Spinal cord (tissue), 10 donors: ENCODE measurements around the gene PFDN6. TPM values are rescaled to one million over a fixed set of nuclear protein-coding genes. Genes with fewer than 3 reads are reported as not detected.

ENCODE experiments used
- DNase-seq, 6 donors: peaks; one replicate each; pipeline versions ENCODE4 v3.0.0 to v3.0.0-alpha.2; 2013 to 2015; ENCODE audit warnings: low spot score in 6 of 6, low read depth in 4 of 6
- H3K27ac ChIP-seq: one replicate; pipeline ENCODE4 v1.5.1; 2013; ENCODE audit warnings: low read depth, low read length, control low read depth
- H3K27me3 ChIP-seq: one replicate; pipeline ENCODE4 v1.6.1; 2013; ENCODE audit warnings: low read length; ENCODE audit not compliant: control insufficient read depth, insufficient read depth
- H3K36me3 ChIP-seq: one replicate; pipeline ENCODE4 v1.6.1; 2013; ENCODE audit warnings: low read length; ENCODE audit not compliant: control insufficient read depth, insufficient read depth
- H3K4me1 ChIP-seq: one replicate; pipeline ENCODE4 v1.6.1; 2013; ENCODE audit warnings: low read length; ENCODE audit not compliant: control insufficient read depth, insufficient read depth
- H3K4me3 ChIP-seq: one replicate; pipeline ENCODE4 v1.5.1; 2013; ENCODE audit warnings: low read depth, low read length, control low read depth
- H3K9me3 ChIP-seq: one replicate; pipeline ENCODE4 v1.6.1; 2013; ENCODE audit warnings: low read length; ENCODE audit not compliant: control insufficient read depth, insufficient read depth
- WGBS: methylation state at CpG from one replicate; pipeline ENCODE4 v1.1.5; 2013; ENCODE audit warnings: missing lambda C conversion rate; ENCODE audit not compliant: insufficient coverage; 5-methylcytosine and 5-hydroxymethylcytosine counted together
- polyA plus RNA-seq, 2 donors: library from polyadenylated mRNA; unstranded; fragments of 120-200 nt; gene quantifications; one replicate each; pipeline ENCODE4 v1.2.1, GENCODE V29; 2013; ENCODE audit not compliant: insufficient read length in 2 of 2
- total RNA-seq, 2 donors: library from RNA; depleted of rRNA in 1 of 2; stranded (reverse); fragments of 120-200 nt in 1 of 2; fragments of >200 nt in 1 of 2; gene quantifications; one replicate each; pipeline versions ENCODE4 v1.2.3 to v1.2.4, GENCODE V29; 2013 to 2014
- donor health status: healthy.

Gene PFDN6
- total and polyA plus RNA-seq, 4 donors: 30.4 to 80.2 (median 66.5) TPM

DNA sequence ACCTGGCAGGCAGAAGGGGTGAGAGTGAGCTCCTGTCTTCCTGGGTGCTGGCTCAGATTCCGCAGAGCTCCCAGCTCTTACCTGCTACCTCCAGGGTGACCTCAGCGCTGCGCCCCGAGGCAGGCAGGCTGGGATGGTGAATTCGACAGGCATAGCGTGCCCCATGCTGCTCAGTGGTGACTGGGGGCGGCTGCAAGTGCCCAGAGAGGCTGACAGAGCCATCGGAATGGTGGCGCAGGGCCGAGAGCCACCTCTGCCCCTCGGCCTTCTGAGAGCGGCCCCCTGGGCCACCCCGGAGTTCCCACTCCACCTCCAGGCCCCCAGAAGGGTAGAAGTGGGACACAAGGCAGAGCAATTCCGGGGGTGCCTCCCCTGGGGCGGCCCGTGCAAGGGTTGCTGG is 14.8 kb downstream of the PFDN6 start:
- WGBS: 90% methylated on average over 11 of the region's 16 CpGs
- Histone ChIP-seq H3K4me1 (peaks cover 17% of the 10 kb centered on the region), H3K27ac (no peak overlapping the region), H3K36me3 (peaks cover 28% of the 10 kb centered on the region), H3K27me3 (no peaks in the 10 kb centered on the region), H3K4me3 (no peak overlapping the region), H3K9me3 (no peaks in the 10 kb centered on the region)
- DNase-seq: no peak

GRCh38 chr6:33305052-33305451 is 15.7 kb downstream of the PFDN6 start:
- 86% methylated on average over 8 of the region's 8 CpGs for WGBS
- peaks cover 28% of the 10 kb centered on the region for H3K36me3 ChIP-seq
- H3K27ac ChIP-seq: no peak overlapping the region

DNA sequence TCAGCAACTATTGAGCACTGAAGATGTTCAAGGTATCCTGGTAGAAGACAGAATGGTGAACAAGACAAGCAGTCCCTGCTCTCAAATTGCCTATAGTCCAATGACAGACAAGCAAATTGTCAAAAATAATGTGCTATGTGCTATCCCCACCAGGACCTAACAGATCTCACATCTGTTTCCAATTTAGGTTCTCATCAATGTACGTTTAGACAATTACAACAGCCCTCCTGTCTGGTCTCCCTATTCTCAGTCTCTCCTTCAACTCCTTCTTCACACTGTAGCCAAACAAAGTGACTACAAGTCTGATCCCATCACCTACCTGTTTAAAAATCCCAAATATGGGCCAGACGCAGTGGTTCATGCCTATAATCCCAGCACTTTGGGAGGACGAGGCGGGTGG is 17.0 kb downstream of the PFDN6 start:
- 84% methylated on average over 4 of the region's 4 CpGs for WGBS
- no peak for DNase-seq
- no peaks in the 10 kb centered on the region for H3K9me3 ChIP-seq
- H3K4me3 ChIP-seq: no peak overlapping the region
- H3K36me3 ChIP-seq: peaks cover 32% of the 10 kb centered on the region
- H3K27me3 ChIP-seq: no peaks in the 10 kb centered on the region
- H3K27ac ChIP-seq: no peak overlapping the region
- no peaks in the 10 kb centered on the region for H3K4me1 ChIP-seq

More at GRCh38 chr6:33305052-33305451, 15.7 kb downstream of the PFDN6 start:
- Histone ChIP-seq H3K4me3 (no peak overlapping the region), H3K9me3 (no peaks in the 10 kb centered on the region), H3K4me1 (peaks cover 10% of the 10 kb centered on the region), H3K27me3 (no peaks in the 10 kb centered on the region)
- DNase-seq: no peak

DNA sequence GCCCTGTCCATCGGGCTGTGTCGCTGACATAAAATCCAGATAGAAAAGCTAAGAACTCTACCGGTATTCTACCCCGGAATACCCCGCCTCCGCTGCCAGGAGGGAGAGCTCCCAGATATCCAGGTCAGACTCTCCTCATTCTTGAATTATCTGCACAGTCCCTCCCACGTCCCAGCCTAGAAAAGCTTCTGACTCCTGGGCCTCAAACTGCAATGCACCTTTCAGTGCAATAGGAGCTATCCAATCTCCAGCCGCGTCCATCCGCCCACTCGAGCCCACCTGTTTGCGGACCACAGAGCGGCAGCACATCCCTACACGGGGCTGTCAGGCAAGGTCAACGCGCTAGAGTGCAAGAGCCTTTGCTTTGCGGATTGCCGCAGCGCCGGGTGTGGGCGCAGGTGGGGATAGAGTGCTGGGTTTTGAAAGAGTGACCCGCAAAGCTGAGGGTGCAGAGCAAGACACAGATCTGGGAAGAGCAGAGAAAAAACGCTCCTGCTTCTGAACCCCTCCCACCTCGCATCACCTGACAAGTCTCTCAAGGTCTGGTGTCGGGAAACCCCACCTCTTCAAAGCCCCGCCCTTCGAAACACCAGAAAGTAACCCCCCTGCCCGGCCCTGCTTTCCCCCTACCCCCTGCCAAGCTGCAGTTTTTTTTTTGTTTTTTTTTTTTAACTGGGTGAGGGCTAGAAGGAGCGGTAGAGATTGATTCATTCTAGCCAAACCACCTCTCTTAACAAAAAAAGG is 23.1 kb downstream of the PFDN6 start:
- peaks cover 44% of the 10 kb centered on the region for H3K4me1 ChIP-seq
- H3K4me3 ChIP-seq: peak overlapping the region; percentile 92
- no peaks in the 10 kb centered on the region for H3K9me3 ChIP-seq
- DNase-seq: peak in 2 of 6 donors; percentile 72 to 87
- no peaks in the 10 kb centered on the region for H3K27me3 ChIP-seq
- H3K36me3 ChIP-seq: peaks cover 24% of the 10 kb centered on the region
- peak overlapping the region; percentile 95 for H3K27ac ChIP-seq
- WGBS: 8% methylated on average over 22 of the region's 29 CpGs

GRCh38 chr6:33313105-33313708 is 23.8 kb downstream of the PFDN6 start:
- no peaks in the 10 kb centered on the region for H3K9me3 ChIP-seq
- H3K36me3 ChIP-seq: peaks cover 24% of the 10 kb centered on the region
- no peaks in the 10 kb centered on the region for H3K27me3 ChIP-seq
- peaks cover 46% of the 10 kb centered on the region for H3K4me1 ChIP-seq
- peak overlapping the region; percentile 92 for H3K4me3 ChIP-seq
- WGBS: under 1% methylated on average over 32 of the region's 33 CpGs
- peak in 2 of 6 donors; percentile 78 for DNase-seq
- peak overlapping the region; percentile 95 for H3K27ac ChIP-seq

GRCh38 chr6:33313709-33314514 is 24.5 kb downstream of the PFDN6 start, which contains the start of gene TAPBP:
Gene TAPBP, minus strand, starts transcription at chr6:33314078. Its CDS starts 37 bp downstream, at chr6:33314041.
- DNase-seq: peak in 3 of 6 donors; percentile 50 to 76 (median 53)
- no peaks in the 10 kb centered on the region for H3K27me3 ChIP-seq
- under 1% methylated on average over 34 of the region's 47 CpGs for WGBS
- peaks cover 53% of the 10 kb centered on the region for H3K4me1 ChIP-seq
- H3K9me3 ChIP-seq: no peaks in the 10 kb centered on the region
- peak within 1 kb of the TSS; percentile 95 for H3K27ac ChIP-seq
- H3K36me3 ChIP-seq: peaks cover 27% of the 10 kb centered on the region
- H3K4me3 ChIP-seq: peak within 1 kb of the TSS; percentile 92

- H3K27me3 ChIP-seq: no peaks in the 10 kb centered on the region
- H3K36me3 ChIP-seq: peaks cover 33% of the 10 kb centered on the region
- peak overlapping the region; percentile 95 for H3K27ac ChIP-seq
- H3K4me3 ChIP-seq: peak overlapping the region; percentile 92
- 38% methylated on average over 1 of the region's 10 CpGs for WGBS
- DNase-seq: peak in 2 of 6 donors; percentile 31 to 73
- peaks cover 56% of the 10 kb centered on the region for H3K4me1 ChIP-seq
- H3K9me3 ChIP-seq: no peaks in the 10 kb centered on the region
These were observed 25.1 kb downstream of the PFDN6 start for GRCh38 chr6:33314515-33314942.

DNA sequence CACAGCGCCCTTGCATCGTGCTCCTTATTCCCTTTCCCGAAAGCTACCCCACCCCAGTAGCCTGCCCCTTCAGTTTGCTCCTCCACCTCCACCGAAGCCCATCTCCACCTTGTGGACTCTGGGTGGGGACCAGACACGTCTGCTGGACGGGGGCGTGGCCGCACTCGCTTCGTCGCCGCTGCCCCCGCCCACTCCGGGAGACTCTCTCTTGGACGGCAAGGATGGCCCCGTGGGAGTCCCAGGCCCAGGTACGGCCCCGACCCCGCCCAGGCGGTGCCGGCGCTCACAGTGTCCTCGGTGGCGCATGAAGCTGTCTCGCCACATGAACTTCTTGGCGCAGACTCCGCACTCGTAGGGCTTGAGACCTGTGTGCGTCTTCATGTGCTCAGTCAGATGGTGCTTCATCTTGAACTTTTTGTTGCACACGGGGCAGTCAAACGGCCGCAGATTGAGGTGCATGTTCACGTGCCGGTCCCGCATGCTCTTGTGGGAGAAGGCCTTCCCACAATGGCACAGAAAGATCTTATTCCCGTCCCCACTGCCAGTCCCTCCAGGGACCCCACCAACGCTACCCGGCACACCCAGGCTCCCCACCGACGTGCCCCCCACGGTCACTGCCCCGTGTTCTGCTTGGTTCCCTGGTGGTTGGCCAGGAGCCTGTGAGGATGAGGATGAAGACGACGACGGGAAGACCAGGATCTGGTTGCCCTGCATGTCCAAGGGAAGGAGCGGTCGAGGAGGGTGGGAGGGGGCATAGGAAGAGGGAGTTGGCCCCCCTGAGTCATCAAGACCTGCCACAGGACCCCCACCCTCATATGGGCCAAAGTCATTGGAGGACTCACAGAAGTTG is 25.8 kb downstream of the PFDN6 start:
- Histone ChIP-seq H3K27ac (peak overlapping the region; percentile 95), H3K27me3 (no peaks in the 10 kb centered on the region), H3K4me3 (peak overlapping the region; percentile 92), H3K4me1 (peaks cover 56% of the 10 kb centered on the region), H3K36me3 (peaks cover 40% of the 10 kb centered on the region), H3K9me3 (no peaks in the 10 kb centered on the region)
- no peak for DNase-seq
- 37% methylated on average over 41 of the region's 47 CpGs for WGBS
